ENCODE measurements around the gene ZNF174.

Gene ZNF174

DNA sequence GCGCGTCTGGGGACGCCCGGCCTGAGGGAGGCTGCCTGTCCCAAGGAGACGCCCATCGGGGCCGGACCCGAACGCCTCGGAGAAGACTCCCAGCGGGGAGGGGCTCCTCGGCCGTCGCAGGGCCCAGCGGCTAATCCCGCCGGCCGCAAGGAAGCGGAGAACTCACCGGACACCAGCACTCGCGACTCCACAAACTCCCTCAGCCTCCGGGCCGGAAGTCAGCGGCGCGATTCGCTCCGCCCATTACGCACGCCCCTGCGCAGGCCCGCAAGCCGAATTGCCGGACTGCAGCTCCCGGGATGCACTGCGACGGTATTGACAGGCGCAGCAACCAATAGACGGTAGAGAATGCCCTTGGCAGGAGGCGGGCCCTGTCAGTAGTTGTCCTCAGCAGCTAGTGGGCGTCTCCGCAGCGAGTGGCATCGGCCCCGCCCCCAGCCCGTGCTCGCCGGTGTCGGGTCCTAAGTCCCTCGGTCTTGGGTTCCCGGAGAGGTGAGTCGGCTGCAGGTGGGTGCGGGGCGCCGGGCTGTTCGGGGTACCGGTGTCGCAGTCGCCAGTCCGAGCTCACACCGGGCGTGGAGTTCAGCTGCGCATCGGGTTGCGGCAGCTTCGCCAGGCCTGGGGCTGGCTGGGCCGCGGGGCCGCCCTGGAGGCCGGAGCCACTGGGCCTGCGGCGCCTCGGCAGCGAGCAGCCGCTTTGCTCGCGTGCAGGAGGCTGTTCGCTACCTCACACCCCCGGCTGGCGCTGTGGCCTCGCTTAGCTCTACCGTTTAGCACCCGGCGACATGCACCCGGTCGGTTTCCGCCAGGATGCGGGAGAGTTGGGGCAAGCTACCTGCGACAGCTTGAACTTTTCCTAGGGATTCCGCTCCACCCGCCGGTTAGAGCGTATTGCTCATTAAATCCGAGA is at the start of gene ZNF174, which contains the start of gene ZSCAN32:
ZNF174 (plus strand) TSS at position 437 of the 910 bp plus-strand sequence. CDS start 790 bp downstream, outside the sequence.
ZSCAN32 (minus strand) TSS at position 226 of the 910 bp plus-strand sequence. CDS start 3,447 bp downstream, outside the sequence.
- peak; percentile 98 to 99 for DNase-seq

GRCh38 chr16:3355589-3355988 is 45.4 kb upstream of the ZNF174 start, which contains the start of gene OR2C1:
OR2C1 (plus strand) TSS chr16:3355889; CDS start chr16:3355941, 52 bp downstream.
- DNase-seq = no peak

DNA sequence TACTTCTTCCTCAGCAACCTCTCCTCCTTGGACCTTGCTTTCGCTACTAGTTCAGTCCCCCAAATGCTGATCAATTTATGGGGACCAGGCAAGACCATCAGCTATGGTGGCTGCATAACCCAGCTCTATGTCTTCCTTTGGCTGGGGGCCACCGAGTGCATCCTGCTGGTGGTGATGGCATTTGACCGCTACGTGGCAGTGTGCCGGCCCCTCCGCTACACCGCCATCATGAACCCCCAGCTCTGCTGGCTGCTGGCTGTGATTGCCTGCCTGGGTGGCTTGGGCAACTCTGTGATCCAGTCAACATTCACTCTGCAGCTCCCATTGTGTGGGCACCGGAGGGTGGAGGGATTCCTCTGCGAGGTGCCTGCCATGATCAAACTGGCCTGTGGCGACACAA is 44.9 kb upstream of the ZNF174 start:
- no peak for DNase-seq

GRCh38 chr16:3358871-3359270 is 42.1 kb upstream of the ZNF174 start:
- no peak for DNase-seq

GRCh38 chr16:3362931-3363330 is 38.1 kb upstream of the ZNF174 start:
- no peak for DNase-seq

- no peak for DNase-seq
These were observed 37.2 kb upstream of the ZNF174 start for GRCh38 chr16:3363793-3364192.

DNA sequence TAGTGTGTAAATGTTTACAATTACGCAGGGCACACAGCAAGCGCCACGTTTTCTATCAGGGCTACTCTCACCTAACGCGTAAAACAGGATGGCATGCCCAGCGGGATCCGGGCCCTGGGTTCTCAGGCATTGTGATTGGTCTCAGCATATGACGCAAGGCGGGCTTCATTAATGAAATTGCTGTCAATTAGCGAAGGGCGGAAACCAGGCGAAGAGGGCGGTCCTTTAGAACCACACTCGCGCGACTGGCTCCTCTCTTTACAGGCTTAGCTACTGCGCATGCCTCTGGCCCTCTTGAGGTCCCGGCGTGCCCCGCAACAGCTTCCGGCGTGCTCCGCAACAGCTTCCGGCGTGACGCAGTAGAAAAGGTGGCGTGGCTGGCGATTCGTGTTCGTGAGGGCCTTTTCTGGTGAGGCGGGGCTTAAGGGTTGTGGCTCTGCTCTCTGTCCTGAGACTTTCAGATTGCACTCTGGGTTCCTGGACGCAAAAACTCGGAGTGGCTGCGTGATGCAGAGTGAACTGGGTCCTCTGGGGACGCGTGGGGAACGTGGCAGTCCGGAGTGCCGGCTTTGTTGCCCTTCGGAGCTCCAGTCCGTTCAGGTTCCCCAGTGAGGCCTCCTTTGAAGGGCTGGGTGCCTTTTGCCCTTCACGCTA is 36.1 kb upstream of the ZNF174 start:
- DNase-seq = peak; percentile 86 to 87

DNA sequence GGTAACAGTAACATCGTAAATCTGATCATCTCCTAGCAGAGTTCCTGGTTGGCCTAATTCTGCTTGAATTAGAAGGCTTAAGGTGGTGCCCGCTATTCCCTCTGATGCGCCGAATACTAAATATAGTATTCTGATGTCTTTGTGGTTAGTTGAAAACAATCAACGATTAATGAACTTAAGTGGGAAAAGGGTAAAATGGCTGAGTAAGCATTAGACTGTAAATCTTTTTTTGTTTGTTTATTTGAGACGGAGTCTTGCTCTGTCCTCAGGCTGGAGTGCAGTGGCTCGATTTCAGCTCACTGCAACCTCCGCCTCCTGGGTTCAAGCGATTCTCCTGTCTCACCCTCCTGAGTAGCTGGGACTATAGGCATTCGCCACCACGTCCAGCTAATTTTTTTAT is 31.9 kb upstream of the ZNF174 start:
- DNase-seq = no peak

DNA sequence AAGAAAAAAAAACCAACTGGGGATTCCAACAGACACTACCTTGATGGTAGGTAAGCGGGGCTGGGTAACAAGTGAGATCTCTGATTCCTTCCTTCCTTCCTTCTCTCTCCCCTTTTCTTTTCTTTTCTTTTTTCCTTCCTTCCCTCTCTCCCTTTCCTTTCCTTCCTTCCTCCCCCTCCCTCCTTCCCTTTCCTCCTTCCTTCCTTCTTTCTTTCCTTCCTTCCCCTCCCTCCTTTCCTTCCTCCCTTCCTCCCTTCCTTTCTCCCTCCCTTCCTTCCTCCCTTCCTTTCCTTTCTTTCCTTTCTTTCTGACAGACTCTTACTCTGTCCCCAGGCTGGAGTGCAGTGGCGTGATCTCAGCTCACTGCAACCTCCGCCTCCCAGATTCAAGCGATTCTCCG is 25.3 kb upstream of the ZNF174 start:
- no peak for DNase-seq

- no peak for DNase-seq
These were observed 23.1 kb upstream of the ZNF174 start for GRCh38 chr16:3377917-3378316.

- DNase-seq = no peak
These were observed 18.0 kb upstream of the ZNF174 start for GRCh38 chr16:3383045-3383448.

- DNase-seq = no peak
These were observed 12.7 kb upstream of the ZNF174 start for GRCh38 chr16:3388325-3388724.

DNA sequence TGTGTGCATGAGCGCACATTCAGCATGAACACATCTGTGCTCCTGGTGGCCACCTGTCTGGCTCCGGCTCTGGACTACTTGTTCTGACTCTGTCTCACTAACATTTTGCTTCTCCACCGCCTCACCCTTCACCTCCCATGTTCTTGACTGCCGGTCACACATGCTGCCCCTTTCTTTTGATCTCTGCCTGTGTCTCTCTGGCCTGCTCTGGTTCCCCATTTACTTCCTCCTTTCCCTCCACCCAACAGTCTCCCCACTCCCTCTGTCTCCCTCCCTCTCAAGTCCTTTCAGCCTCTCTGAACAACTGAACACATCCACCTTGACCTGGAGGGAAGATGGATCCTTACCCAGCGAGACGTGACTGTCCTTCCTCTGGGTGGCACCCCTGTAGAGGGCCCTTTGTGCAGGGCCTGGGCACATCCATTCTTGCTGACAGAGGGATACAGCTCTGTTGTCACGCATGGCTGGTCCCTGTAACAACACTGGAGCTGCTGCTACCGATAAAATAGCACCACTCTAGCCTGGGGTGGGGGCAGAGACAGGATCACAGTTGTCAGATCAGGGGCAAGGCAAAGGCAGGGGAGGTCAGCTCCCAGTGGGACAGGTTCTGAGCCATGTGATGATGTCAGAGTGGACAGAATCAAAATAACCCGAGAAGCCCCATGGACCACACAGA is 11.2 kb upstream of the ZNF174 start:
- no peak for DNase-seq

GRCh38 chr16:3400446-3400778 is 603 bp upstream of the ZNF174 start:
- no peak for DNase-seq

DNA sequence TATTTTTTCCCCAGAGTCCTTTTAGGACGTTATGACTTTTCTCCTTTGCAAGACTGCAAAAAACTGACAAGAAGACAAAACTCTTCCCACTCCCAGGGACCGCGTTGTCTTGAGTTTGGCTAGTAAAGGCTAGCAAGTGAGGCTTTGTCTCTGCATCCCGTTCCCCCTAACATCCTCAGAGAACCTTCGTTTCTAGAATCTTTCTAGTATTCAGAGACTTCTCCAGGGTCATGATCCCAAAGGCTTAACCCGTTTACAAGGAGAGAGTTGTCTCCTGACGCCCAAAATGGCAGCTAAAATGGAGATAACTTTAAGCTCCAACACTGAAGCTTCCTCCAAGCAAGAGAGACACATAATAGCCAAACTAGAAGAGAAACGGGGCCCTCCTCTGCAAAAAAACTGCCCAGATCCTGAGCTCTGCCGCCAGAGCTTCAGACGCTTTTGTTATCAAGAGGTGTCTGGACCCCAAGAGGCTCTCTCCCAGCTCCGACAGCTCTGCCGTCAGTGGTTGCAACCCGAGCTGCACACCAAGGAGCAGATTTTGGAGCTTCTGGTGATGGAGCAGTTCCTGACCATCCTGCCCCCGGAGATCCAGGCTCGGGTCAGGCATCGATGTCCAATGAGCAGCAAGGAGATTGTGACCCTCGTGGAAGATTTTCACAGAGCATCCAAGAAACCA is 843 bp downstream of the ZNF174 start:
- DNase-seq = no peak

GRCh38 chr16:3408561-3409197 is 7.7 kb downstream of the ZNF174 start:
- no peak for DNase-seq

- no peak for DNase-seq
These were observed 12.8 kb downstream of the ZNF174 start for GRCh38 chr16:3413730-3414379.

GRCh38 chr16:3431779-3432219 is 30.8 kb downstream of the ZNF174 start:
- peak; percentile 61 to 75 for DNase-seq

- DNase-seq = no peak
These were observed 33.4 kb downstream of the ZNF174 start for GRCh38 chr16:3434373-3434772.

- DNase-seq = no peak
These were observed 38.6 kb downstream of the ZNF174 start for GRCh38 chr16:3439637-3440036.

All from stimulated activated CD4-positive, alpha-beta T cell treated with anti-CD3 and anti-CD28 coated beads, Interleukin-2, amount 100 ng/mL, for 24 hours (primary cell).